ENCODE measurements around the gene CFAP299.

Gene CFAP299

DNA sequence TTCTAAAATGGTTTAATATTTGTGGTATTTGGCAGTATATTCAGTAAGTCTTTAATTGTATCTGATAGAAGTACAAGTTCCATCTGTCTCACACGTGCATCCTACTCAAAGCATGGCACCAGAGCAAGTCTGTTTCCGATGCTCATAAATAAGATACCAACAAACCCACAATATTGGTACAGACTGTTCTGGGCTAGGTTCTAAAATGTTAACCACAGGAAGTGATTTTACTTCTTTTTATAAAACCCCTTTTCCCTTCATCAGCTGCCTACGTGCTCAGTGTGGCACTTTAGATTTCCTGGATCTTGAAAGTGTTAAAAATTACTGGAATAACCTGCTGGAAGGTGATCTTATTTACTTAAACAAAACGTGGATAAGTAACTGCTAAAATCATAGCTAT lies 165.1 kb downstream of the CFAP299 start:
- Histone ChIP-seq H3K4me3 (ENCODE audit: extremely low read depth, insufficient read depth, low read length, poor library complexity, severe bottlenecking) (no peak overlapping the region), H3K9me3 (ENCODE audit: control insufficient read depth, low read length) (peaks cover 3% of the 10 kb centered on the region), H3K27ac (ENCODE audit: low read depth, low read length, severe bottlenecking) (no peak overlapping the region), H3K36me3 (ENCODE audit: control insufficient read depth, insufficient read depth, low read length) (no peaks in the 10 kb centered on the region), H3K4me1 (ENCODE audit: control insufficient read depth, insufficient read depth, low read length, poor library complexity, severe bottlenecking) (no peaks in the 10 kb centered on the region)
- WGBS, 2 experiments (ENCODE audit: insufficient coverage in 2 of 2), result 100% methylated on average over 1 of the region's 4 CpGs; no CpG with 5 or more reads in 1 of the 2 experiments

DNA sequence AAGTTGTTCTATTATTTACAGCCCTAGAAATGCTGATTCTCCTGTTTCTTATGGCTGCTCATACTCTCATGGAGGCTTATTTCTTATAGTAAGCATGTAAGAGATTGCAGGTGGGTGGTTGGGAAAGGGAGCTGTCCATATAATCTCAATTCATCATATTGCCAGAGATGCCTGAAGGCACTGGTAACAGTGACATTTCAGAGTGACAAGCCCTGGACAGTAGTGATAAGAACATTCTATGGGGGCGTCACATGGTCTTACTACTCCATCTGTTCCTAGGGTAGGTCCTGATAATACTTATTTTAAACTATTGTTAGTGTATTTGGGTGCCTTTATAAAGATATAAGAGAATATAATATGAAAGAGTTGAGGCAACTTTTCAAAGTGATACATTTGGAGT lies 171.5 kb downstream of the CFAP299 start:
- Histone ChIP-seq H3K27ac (ENCODE audit: low read depth, low read length, severe bottlenecking) (no peak overlapping the region), H3K4me1 (ENCODE audit: control insufficient read depth, insufficient read depth, low read length, poor library complexity, severe bottlenecking) (no peaks in the 10 kb centered on the region), H3K9me3 (ENCODE audit: control insufficient read depth, low read length) (no peaks in the 10 kb centered on the region), H3K36me3 (ENCODE audit: control insufficient read depth, insufficient read depth, low read length) (no peaks in the 10 kb centered on the region), H3K4me3 (ENCODE audit: extremely low read depth, insufficient read depth, low read length, poor library complexity, severe bottlenecking) (no peak overlapping the region)
- WGBS, 2 experiments (ENCODE audit: insufficient coverage in 2 of 2), result no CpG with 5 or more reads among the region's 1 CpG

DNA sequence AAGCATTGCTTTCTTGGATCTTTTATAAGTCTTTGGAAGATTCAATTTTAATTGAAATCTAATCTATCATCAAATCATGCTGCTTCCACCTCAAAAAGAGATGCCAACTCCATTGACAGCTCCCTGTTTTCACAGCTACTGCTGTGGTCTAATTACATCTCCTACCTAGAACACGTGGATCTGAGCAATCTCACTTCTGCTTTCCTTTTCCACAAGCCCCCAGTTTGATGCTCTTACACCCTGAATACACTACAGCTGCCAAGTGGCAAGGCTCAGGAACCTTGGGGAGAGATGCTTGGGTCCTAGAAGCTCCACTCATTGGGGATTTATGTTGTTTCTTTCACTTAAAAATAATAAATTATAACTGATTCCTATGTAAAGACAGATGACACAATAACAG lies 172.0 kb downstream of the CFAP299 start:
- H3K4me3 ChIP-seq (ENCODE audit: extremely low read depth, insufficient read depth, low read length, poor library complexity, severe bottlenecking), result no peak overlapping the region

DNA sequence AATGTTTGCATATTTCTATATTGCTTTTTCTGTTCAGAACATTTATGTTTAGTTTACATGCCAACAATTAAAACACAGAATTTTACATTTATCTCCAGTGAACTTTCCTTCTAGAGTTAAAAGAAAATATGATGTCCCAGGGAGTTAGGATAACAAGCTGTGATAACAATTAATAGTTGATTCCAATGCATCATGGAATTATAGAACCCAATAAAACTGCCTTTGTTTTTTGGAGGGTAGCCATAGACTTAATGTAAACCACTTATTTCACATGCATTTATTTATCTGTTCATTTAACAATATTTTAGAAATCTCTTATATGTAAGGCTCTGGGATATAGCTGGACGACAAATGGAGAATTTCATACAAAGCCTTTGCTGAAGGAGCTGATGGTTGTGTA lies 180.0 kb downstream of the CFAP299 start:
- H3K4me1 ChIP-seq (ENCODE audit: control insufficient read depth, insufficient read depth, low read length, poor library complexity, severe bottlenecking), result no peaks in the 10 kb centered on the region
- no peaks in the 10 kb centered on the region for H3K9me3 ChIP-seq (ENCODE audit: control insufficient read depth, low read length)
- no peak overlapping the region for H3K27ac ChIP-seq (ENCODE audit: low read depth, low read length, severe bottlenecking)
- H3K36me3 ChIP-seq (ENCODE audit: control insufficient read depth, insufficient read depth, low read length), result no peaks in the 10 kb centered on the region
- WGBS, 2 experiments (ENCODE audit: insufficient coverage in 2 of 2), result no CpG with 5 or more reads among the region's 1 CpG
- H3K4me3 ChIP-seq (ENCODE audit: extremely low read depth, insufficient read depth, low read length, poor library complexity, severe bottlenecking), result no peak overlapping the region

More for the DNA sequence above, 172.0 kb downstream of the CFAP299 start:
- Histone ChIP-seq H3K4me1 (ENCODE audit: control insufficient read depth, insufficient read depth, low read length, poor library complexity, severe bottlenecking) (no peaks in the 10 kb centered on the region), H3K9me3 (ENCODE audit: control insufficient read depth, low read length) (no peaks in the 10 kb centered on the region), H3K36me3 (ENCODE audit: control insufficient read depth, insufficient read depth, low read length) (no peaks in the 10 kb centered on the region), H3K27ac (ENCODE audit: low read depth, low read length, severe bottlenecking) (no peak overlapping the region)
- WGBS, 2 experiments (ENCODE audit: insufficient coverage in 2 of 2), result 80 to 88% methylated on average over 1 of the region's 1 CpG

DNA sequence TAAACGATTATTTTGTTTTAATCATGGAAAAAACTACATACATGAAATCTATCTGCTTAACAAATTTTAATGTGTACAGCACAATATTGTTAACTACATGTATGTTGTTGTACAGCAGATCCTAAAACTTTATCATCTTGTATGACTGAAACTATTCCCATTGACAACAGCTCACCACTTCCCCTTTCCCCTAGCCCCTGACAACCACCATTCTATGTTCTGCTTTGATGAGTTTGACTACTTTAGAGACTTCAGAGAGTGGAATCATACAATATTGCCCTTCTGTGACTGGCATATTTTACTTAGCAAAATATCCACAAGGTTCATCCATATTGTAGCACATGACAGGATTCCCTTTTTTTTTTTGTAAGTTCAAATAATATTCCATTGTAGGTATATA lies 185.9 kb downstream of the CFAP299 start:
- WGBS, 2 experiments (ENCODE audit: insufficient coverage in 2 of 2), result no CpG with 5 or more reads among the region's 1 CpG
- no peaks in the 10 kb centered on the region for H3K36me3 ChIP-seq (ENCODE audit: control insufficient read depth, insufficient read depth, low read length)
- H3K4me1 ChIP-seq (ENCODE audit: control insufficient read depth, insufficient read depth, low read length, poor library complexity, severe bottlenecking), result no peaks in the 10 kb centered on the region

DNA sequence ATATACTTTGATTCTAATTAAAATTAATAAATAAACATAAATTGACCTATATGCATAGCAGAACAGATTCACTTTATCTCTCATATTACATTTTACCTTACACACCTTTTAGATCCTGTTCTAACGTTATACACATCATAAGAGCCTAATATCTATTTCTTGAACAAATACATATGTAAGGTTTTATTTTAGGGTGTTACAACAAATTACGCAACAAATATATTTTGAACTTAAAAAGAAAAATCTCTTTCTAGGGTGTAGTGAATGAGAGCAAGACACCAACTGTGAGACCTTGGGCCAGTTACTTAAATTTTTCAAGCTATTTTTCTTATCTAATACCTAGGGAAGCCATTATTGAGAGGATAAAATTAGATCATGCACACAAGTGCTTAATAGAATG lies 191.2 kb downstream of the CFAP299 start:
- no peaks in the 10 kb centered on the region for H3K36me3 ChIP-seq (ENCODE audit: control insufficient read depth, insufficient read depth, low read length)
- no peak overlapping the region for H3K4me3 ChIP-seq (ENCODE audit: extremely low read depth, insufficient read depth, low read length, poor library complexity, severe bottlenecking)
- no peaks in the 10 kb centered on the region for H3K4me1 ChIP-seq (ENCODE audit: control insufficient read depth, insufficient read depth, low read length, poor library complexity, severe bottlenecking)
- no peak overlapping the region for H3K27ac ChIP-seq (ENCODE audit: low read depth, low read length, severe bottlenecking)
- no CpG with 5 or more reads among the region's 2 CpGs for WGBS, 2 experiments (ENCODE audit: insufficient coverage in 2 of 2)
- no peaks in the 10 kb centered on the region for H3K9me3 ChIP-seq (ENCODE audit: control insufficient read depth, low read length)

More for the DNA sequence above, 185.9 kb downstream of the CFAP299 start:
- H3K27ac ChIP-seq (ENCODE audit: low read depth, low read length, severe bottlenecking), result no peak overlapping the region
- no peak overlapping the region for H3K4me3 ChIP-seq (ENCODE audit: extremely low read depth, insufficient read depth, low read length, poor library complexity, severe bottlenecking)
- no peaks in the 10 kb centered on the region for H3K9me3 ChIP-seq (ENCODE audit: control insufficient read depth, low read length)

DNA sequence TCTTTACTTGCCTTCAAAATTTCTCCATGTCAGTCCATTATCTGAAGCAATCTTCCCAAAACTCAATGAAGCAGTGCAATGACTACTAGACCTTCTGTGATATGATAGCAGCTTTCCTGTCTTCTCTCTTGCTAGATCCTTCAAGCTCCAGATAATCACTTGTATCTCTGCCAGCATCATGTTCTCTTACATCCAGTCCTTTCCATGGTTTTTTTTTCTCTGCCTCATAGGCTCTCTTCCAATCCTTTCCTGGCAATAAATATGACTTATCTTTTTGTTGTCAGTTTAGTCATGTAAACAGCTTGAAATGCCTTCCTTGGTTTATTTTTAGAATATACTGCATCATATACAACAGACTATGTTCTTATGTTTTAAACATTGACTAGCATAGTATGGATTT lies 193.5 kb downstream of the CFAP299 start:
- Histone ChIP-seq H3K9me3 (ENCODE audit: control insufficient read depth, low read length) (no peaks in the 10 kb centered on the region), H3K4me3 (ENCODE audit: extremely low read depth, insufficient read depth, low read length, poor library complexity, severe bottlenecking) (no peak overlapping the region), H3K4me1 (ENCODE audit: control insufficient read depth, insufficient read depth, low read length, poor library complexity, severe bottlenecking) (no peaks in the 10 kb centered on the region), H3K36me3 (ENCODE audit: control insufficient read depth, insufficient read depth, low read length) (no peaks in the 10 kb centered on the region), H3K27ac (ENCODE audit: low read depth, low read length, severe bottlenecking) (no peak overlapping the region)

DNA sequence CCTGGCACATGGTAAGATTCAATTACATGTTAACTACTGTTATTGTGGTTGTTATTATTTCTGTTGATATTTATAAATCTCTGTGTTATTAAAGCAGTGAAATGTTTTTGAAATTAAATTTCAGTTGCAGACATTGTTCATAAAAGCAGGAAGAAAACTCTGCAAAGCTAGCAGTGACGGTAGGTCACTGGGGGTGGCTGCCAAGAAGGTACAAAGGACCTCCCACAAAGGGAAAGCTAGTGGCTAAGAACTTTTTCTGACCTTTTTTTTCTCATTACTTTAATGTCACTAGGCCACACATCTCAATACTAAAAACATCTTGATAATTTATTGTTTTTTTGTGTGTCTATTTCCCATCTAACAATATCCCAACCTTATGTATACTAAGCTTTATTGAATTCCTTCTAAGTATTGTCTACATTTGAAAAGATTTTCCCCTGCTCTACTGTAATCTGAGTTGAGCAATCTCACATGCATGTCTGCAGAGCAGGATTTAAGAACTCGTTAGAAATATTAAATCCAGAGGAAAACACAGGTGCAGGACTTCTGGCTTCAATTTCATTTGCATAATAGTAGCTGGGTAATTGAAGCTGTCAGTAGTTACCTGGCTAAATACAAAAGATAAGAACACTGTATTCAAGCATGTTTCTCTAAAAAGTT lies 197.3 kb downstream of the CFAP299 start:
- 20 to 60% methylated on average over 1 to 2 of the region's 2 CpGs for WGBS, 2 experiments (ENCODE audit: insufficient coverage in 2 of 2)
- Histone ChIP-seq H3K36me3 (ENCODE audit: control insufficient read depth, insufficient read depth, low read length) (no peaks in the 10 kb centered on the region), H3K4me1 (ENCODE audit: control insufficient read depth, insufficient read depth, low read length, poor library complexity, severe bottlenecking) (no peaks in the 10 kb centered on the region), H3K9me3 (ENCODE audit: control insufficient read depth, low read length) (no peaks in the 10 kb centered on the region), H3K27ac (ENCODE audit: low read depth, low read length, severe bottlenecking) (no peak overlapping the region), H3K4me3 (ENCODE audit: extremely low read depth, insufficient read depth, low read length, poor library complexity, severe bottlenecking) (no peak overlapping the region)

DNA sequence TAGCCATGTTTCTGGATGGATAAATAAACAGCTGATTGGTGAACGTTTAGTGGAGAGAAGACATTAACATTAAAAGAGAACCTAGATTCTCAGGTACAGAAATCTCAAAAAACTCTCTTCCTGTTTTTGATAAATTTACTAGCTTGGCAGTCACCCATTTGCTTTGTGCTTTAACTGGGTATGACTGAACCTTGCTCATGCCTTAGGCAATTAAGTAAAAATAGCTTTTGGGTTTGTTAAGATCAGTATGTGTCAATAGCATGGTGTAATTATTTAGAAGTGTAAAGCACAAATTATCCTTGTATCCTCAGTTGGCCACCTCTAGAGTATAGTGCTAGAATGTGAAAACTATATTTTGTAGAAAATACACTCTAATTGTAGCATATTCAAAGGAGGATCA lies 200.0 kb downstream of the CFAP299 start:
- Histone ChIP-seq H3K4me1 (ENCODE audit: control insufficient read depth, insufficient read depth, low read length, poor library complexity, severe bottlenecking) (no peaks in the 10 kb centered on the region), H3K9me3 (ENCODE audit: control insufficient read depth, low read length) (no peaks in the 10 kb centered on the region), H3K27ac (ENCODE audit: low read depth, low read length, severe bottlenecking) (no peak overlapping the region), H3K4me3 (ENCODE audit: extremely low read depth, insufficient read depth, low read length, poor library complexity, severe bottlenecking) (no peak overlapping the region), H3K36me3 (ENCODE audit: control insufficient read depth, insufficient read depth, low read length) (no peaks in the 10 kb centered on the region)
- WGBS, 2 experiments (ENCODE audit: insufficient coverage in 2 of 2), result no CpG with 5 or more reads among the region's 1 CpG

DNA sequence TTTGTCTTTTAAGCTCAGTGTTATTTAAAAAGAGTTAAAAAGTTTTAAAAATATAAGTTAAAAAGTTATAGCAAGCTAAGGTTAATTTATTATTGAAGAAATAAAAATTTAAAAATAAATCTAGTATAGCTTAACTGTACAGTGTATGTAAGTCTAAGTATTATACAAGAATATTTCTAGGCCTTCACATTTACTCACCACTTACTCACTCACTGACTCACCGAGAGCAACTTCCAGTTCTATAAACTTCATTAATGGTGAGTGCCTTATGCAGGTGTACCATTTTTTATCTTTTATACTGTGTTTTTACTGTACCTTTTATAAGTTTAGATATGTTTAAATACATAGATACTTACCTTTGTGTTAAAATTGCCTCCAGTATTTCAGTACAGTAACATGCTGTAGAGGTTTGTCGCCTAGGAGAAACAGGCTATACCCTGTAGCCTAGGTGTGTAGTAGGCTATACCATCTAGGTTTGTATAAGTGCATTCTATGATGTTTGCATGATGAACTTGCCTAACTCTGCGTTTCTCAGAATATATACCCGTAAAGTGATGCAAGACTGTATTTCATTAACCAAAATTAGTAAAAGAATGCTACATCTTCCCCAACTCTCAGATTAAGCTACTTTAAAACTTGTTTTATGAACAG lies 202.9 kb downstream of the CFAP299 start:
- WGBS, 2 experiments (ENCODE audit: insufficient coverage in 2 of 2), result 86% methylated on average over 1 of the region's 4 CpGs; no CpG with 5 or more reads in 1 of the 2 experiments
- Histone ChIP-seq H3K9me3 (ENCODE audit: control insufficient read depth, low read length) (no peaks in the 10 kb centered on the region), H3K4me3 (ENCODE audit: extremely low read depth, insufficient read depth, low read length, poor library complexity, severe bottlenecking) (no peak overlapping the region), H3K36me3 (ENCODE audit: control insufficient read depth, insufficient read depth, low read length) (no peaks in the 10 kb centered on the region), H3K4me1 (ENCODE audit: control insufficient read depth, insufficient read depth, low read length, poor library complexity, severe bottlenecking) (no peaks in the 10 kb centered on the region), H3K27ac (ENCODE audit: low read depth, low read length, severe bottlenecking) (no peak overlapping the region)

DNA sequence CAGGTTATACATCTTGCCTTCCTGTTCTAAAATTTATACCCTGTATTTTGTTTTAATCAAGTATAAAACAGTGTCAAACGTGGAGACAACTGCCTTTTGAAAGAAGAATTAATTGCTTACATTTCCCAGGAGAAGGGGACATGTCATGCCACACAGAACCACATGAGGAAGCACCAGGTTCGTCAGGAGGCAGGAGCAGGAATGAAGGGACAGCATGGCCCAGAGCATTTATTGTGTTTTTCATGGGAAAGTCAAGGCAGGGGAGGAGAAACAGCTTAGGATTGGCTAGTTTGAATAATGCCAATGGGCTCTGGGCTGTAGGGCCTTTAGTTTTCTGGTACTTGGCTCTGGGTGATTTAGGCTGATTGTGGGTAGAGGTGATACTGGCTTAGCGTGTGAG lies 203.7 kb downstream of the CFAP299 start:
- 67 to 86% methylated on average over 1 to 2 of the region's 3 CpGs for WGBS, 2 experiments (ENCODE audit: insufficient coverage in 2 of 2)
- Histone ChIP-seq H3K4me3 (ENCODE audit: extremely low read depth, insufficient read depth, low read length, poor library complexity, severe bottlenecking) (no peak overlapping the region), H3K36me3 (ENCODE audit: control insufficient read depth, insufficient read depth, low read length) (no peaks in the 10 kb centered on the region)

More for the DNA sequence above, 203.7 kb downstream of the CFAP299 start:
- Histone ChIP-seq H3K27ac (ENCODE audit: low read depth, low read length, severe bottlenecking) (no peak overlapping the region), H3K9me3 (ENCODE audit: control insufficient read depth, low read length) (no peaks in the 10 kb centered on the region), H3K4me1 (ENCODE audit: control insufficient read depth, insufficient read depth, low read length, poor library complexity, severe bottlenecking) (no peaks in the 10 kb centered on the region)
